GM12865 (cell line): ENCODE data around the gene YDJC.
"Not testable (repeated sequence)": the region's sequence is repeated elsewhere in the genome, so short reads cannot be mapped to it uniquely, and the experiment has no call there.

Source experiments
- DNase-seq: peaks from one replicate; pipeline ENCODE4 v3.0.0; 2010; ENCODE audit warnings: low read depth
- H3K4me3 ChIP-seq: 2 replicates; pipeline ENCODE4 v1.5.1; 2011; ENCODE audit warnings: mild to moderate bottlenecking, low read depth, low read length, control low read depth
- TF ChIP-seq, protein P1 (sequence below): IDR thresholded peaks from 2 replicates; pipeline ENCODE4 v1.5.1; 2011; ENCODE audit warnings: low read length, control low read depth, low read depth, inconsistent platforms; ENCODE audit not compliant: insufficient read depth; ENCODE audit errors: missing control alignments

The YDJC gene

DNA sequence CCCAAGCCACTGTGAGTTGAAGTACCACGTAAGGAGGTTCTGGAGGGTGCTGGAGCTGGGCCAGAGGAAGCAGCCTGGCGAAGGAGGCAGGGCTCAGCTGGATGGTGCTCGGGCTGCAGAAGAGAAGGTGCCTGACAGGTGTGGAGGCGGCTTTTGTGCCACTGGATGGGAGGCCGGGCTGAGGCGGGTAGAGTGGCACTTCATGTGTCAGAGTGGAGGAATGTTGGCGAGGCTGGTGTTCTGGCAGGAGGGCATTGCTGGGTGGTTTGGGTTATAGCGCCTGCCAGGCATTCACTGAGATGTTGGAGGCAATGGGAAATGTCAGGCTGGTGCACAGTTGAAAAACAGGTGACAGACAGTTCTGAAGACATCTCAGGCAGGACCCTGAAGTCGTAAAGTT is 38.1 kb downstream of the YDJC start:
- TF ChIP-seq, protein P1, sequence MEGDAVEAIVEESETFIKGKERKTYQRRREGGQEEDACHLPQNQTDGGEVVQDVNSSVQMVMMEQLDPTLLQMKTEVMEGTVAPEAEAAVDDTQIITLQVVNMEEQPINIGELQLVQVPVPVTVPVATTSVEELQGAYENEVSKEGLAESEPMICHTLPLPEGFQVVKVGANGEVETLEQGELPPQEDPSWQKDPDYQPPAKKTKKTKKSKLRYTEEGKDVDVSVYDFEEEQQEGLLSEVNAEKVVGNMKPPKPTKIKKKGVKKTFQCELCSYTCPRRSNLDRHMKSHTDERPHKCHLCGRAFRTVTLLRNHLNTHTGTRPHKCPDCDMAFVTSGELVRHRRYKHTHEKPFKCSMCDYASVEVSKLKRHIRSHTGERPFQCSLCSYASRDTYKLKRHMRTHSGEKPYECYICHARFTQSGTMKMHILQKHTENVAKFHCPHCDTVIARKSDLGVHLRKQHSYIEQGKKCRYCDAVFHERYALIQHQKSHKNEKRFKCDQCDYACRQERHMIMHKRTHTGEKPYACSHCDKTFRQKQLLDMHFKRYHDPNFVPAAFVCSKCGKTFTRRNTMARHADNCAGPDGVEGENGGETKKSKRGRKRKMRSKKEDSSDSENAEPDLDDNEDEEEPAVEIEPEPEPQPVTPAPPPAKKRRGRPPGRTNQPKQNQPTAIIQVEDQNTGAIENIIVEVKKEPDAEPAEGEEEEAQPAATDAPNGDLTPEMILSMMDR, result no peak
- no peak overlapping the region for H3K4me3 ChIP-seq

DNA sequence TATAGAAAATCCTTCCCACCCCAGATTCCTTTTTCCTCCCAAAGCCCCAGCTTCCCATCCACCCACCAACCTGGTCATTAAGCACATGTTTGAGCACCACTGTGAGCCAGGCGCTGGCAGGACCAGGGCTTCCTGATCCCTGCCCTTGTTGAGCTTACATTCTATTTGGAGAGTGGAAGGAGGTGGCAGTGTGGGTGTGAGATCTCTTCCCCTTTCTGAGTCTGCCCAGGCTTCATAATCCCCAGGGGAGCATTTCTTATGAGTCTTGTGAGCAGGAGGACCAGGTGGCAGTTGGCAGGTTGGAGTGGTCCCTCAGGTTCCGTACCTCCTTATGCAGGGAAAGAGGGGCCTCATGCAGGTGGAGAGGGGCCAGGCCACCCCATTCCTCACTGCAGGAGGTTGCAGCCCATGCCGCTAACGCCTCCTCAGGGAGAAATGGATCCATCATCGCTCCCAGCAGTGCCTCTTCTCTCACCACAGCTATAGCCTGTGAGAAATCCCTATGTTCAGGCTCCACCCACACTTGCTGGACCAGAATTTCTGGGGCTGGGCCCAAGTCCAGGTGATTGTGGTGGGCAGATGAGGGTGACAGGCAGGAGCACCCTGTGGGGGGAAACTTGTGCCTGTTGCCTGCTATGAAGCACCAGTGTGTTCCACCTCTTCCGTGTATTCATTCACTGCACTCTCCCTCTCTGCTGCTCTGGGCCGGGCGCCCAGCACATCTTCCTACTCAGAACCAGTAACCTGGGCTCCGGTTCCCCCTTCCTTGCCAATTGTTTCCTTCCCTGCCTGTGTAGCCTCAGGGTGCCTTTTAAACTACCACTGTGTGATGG is 38.8 kb downstream of the YDJC start:
- H3K4me3 ChIP-seq, result no peak overlapping the region
- TF ChIP-seq, protein P1, result no peak
- peak; percentile 27 for DNase-seq

More for the DNA sequence above, 38.1 kb downstream of the YDJC start:
- DNase-seq, result no peak

DNA sequence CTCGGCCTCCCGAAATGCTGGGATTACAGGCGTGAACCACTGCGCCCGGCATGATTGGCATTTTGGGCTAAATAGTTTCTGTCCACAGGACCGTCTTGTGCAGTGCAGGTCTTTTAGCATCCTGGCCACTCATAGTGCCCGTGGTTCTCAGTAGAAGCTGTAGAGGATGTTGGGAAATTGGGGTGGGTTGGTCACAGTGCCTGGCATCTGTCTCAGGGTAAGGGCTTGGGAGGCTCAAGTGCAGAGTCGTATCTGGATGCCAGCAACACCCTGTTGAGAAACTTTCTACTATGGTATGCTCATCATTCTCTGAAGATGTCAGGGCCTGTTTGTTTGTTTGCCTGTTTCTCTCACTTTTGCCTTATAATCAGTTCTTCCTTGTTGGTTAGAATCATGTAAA is 40.4 kb downstream of the YDJC start:
- TF ChIP-seq, protein P1, result no peak
- no peak overlapping the region for H3K4me3 ChIP-seq
- no peak for DNase-seq

DNA sequence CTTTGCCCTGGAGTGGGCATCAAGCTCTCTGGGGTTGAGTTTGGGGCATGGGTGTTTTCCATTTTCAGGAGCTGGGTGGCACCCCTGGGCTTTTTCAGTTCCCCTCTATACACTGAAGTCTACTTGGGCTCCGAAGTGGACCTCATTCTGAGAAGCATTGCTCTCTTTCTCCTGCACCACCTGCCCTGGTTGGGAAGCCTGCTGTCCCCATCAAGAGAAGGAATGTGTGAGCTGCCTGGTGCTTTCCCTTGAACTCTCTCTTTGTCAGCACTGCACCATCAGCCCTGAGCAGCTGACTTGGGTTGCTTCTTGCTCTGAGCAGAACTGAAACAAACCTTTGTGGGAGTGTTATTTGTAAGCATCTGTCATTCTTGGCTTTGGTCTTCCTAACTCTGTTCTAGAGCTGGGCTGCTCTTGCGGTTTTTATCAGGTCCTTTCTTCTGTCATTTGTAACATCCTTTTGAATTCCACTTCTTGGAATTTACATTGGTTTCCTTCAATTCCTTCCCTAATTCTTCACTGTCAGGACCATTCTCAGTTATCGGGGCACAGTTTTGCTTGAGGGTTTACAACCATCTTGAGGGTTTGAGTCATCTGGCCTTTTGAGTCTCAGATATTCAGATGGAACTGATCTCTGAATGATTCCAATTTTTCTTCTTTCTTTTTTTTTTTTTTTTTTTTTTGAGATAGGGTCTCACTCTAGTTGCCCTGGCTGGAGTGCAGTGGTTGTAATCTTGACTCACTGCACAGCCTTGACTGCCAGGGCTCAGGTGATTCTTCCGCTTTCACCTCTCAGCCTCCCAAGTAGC is 41.8 kb downstream of the YDJC start:
- DNase-seq, result peak; percentile 83
- TF ChIP-seq, protein P1, result no peak
- H3K4me3 ChIP-seq, result no peak overlapping the region

DNA sequence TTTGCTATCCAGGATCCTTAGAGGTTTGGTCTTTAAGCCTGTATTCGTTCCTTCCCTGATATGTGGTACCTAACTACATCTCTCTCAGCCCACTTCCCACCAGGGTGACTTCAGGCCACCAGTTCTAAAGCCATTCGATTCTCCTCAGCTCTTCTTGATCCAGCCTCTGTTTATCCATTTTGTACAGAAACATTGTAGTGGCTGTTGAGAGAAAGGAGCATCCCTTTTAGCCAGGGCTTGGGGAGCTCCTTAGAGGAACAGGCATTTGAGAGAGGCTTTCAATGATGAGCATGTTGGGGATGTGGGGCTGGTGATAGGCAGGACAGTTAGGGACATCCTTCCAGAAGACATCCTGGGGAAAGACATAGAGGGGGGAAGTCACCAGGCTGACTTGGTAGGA is 44.4 kb downstream of the YDJC start:
- H3K4me3 ChIP-seq, result no peak overlapping the region
- TF ChIP-seq, protein P1, result no peak
- no peak for DNase-seq

DNA sequence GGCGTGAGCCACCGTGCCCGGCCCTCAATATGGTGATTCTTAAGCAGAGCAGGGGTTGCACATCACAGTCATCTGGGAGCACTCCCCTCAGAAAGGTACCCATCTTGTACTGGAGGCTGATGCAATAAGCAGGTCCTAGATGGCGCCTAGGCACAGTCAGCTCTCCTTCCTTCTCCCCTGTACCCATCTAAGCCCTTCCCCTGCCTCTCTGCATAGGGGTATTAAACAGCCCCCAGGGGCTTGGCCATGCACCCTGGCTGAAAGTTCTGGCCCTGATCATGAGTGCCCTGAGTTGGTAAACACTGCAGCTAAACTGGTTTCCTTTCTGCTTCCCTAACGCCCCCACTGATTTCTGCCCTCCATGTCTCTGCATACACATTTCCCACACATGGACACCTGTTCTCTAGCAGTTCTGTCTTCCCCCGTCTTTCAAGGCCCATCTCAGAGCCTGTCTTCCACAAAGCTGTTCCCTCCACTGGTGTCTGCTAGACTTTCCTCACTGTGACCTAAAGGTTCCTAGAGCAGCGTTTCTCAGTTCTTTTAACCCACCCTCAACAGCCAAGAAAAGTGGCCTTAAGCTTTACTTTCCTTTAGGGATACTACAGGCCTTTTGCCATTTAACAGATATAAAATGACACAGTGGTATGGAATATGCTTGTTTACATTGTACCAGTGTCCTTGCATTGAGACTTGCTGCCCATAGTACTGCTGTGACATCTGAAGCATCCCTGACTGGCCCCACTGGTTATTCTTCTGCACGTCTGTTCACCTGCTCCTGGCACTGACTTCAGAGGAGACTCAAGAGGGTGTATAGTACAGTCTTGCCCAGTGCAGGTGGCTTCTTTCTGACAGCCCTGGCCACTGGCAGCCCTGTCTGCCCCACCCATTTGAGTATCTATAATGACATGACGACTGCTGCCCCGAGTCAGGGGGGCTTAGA is 46.8 kb downstream of the YDJC start:
- TF ChIP-seq, protein P1, result no peak
- no peak overlapping the region for H3K4me3 ChIP-seq
- no peak for DNase-seq

DNA sequence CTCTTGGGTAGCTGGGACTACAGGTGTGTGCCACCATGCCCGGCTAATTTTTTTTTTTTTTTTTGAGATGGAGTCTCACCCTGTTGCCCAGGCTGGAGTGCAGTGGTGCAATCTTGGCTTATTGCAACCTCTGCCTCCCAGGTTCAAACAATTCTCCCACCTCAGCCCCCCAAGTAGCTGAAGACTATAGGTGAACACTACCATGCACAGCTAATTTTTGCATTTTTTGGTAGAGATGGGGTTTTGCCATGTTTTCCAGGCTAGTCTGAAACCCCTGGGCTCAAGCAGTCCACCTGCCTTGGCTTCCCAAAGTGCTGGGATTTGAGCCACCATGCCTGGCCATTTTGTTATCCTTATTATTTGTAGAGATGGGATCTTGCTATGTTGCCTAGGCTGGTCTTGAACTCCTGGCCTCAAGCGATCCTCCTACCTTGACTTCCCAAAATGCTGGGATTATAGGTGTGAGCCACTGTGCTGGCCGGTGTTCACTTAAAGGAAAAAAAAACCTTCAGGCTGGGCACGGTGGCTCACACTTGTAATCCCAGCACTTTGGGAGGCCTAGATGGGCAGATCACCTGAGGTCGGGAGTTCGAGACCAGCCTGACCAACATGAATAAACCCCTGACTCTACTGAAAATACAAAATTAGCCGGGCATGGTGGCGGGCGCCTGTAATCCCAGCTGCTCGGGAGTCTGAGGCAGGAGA is 48.7 kb downstream of the YDJC start:
- not testable (repeated sequence) for H3K4me3 ChIP-seq

DNA sequence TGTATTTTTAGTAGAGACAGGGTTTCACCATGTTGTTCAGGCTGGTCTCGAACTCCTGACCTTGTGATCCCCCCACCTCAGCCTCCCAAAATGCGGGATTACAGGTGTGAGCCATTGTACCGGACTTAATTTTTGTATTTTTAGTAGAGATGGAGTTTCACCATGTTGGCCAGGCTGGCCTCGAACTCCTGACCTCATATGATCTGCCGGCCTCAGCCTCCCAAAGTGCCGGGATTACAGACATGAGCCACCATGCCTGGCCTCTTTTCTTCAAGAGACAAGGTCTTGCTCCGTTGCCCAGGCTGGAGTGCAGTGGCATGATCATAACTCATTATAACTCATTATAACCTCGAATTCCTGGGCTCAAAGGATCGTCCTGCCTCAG is 49.2 kb downstream of the YDJC start:
- not testable (repeated sequence) for DNase-seq, H3K4me3 ChIP-seq

More for the DNA sequence above, 48.7 kb downstream of the YDJC start:
- DNase-seq, result not testable (repeated sequence)
